Breast epithelium (tissue), 3 donors: ENCODE measurements around the gene UBE4B.

Source experiments
- CTCF ChIP-seq, 3 donors: fragments of 450-650 bp; IDR thresholded peaks; one replicate each; pipeline ENCODE4 v1.5.1; 2016 to 2017; ENCODE audit warnings: antibody characterized with exemption in 3 of 3, mild to moderate bottlenecking in 3 of 3, moderate library complexity in 3 of 3
- POLR2AphosphoS5 ChIP-seq, 3 donors: sonication (generic); formaldehyde crosslinking; IDR thresholded peaks; one replicate each; pipeline ENCODE4 v1.6.1; 2017; ENCODE audit warnings: antibody characterized with exemption in 3 of 3

- TF ChIP-seq CTCF (IDR thresholded peaks at IDR 0.05) (no peak), POLR2AphosphoS5 (IDR thresholded peaks at IDR 0.05) (no peak)
Observed at GRCh38 chr1:10048601-10049000, 15.8 kb downstream of the UBE4B start.
